ENCODE measurements around the gene ZNF778. TPM values are rescaled to one million over a fixed set of nuclear protein-coding genes. Genes with fewer than 3 reads are reported as not detected.

Gene ZNF778
- 10 to 100 TPM; 17.1 to 27.2 TPM for total RNA-seq

DNA sequence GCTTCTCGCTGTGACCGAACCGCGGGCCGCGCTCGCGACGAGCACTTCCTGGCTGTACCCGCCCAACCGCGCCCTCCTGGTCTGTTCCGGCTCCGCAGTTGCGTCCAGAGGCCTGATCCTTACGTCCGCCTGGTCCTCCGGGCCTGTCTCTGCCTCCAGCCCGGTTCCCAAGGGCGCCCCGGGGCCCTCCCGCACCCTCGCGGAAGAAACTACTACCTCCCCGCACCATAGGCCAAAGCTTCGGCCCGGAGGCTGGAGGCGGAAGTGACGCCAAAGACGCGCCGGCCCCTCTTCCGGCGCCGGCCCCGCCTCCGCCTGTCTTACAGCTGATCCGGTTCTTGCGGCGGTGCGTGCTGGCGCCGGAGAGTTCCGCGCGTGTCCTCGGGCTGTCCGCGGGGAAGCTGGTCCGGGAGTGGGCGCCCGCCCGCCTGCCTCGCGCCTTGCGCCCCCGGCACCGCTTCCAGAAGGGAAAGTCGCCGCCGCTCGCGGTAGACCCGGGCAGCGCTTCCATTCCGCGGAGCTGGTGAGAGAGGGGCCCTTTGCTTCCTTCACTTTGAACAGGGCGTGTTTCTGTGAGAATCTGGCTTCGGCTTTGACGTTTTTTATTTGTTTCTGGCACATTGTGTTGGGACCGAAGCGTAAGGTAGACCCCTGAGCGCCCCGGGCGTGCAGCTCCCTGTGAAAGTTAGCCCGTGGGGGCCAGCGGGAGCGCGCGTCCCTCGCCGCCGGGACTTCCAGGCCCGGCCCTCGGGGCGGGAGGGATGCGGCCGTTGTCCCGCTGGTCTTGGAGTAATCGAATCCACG lies at the start of gene ZNF778:
Gene ZNF778, plus strand, starts transcription at position 316 of the 804 bp plus-strand sequence. CDS start 3,425 bp downstream, outside the sequence.
- peak within 1 kb of the TSS; percentile 93 to 97 for H3K27ac ChIP-seq
- peaks cover 10 to 25% of the 10 kb centered on the region in 2 donors for H3K4me1 ChIP-seq (ENCODE audit: control insufficient read depth in 1 of 2, low read depth in 2 of 2)
- H3K36me3 ChIP-seq = peaks cover 3% of the 10 kb centered on the region
- H3K4me3 ChIP-seq = peak within 1 kb of the TSS; percentile 78
- ATAC-seq (ENCODE audit: insufficient number of reproducible peaks, low FRiP score, low read depth) (peak; percentile 78), DNase-seq (ENCODE audit: low spot score) (no peak)
- TF ChIP-seq, protein P1, sequence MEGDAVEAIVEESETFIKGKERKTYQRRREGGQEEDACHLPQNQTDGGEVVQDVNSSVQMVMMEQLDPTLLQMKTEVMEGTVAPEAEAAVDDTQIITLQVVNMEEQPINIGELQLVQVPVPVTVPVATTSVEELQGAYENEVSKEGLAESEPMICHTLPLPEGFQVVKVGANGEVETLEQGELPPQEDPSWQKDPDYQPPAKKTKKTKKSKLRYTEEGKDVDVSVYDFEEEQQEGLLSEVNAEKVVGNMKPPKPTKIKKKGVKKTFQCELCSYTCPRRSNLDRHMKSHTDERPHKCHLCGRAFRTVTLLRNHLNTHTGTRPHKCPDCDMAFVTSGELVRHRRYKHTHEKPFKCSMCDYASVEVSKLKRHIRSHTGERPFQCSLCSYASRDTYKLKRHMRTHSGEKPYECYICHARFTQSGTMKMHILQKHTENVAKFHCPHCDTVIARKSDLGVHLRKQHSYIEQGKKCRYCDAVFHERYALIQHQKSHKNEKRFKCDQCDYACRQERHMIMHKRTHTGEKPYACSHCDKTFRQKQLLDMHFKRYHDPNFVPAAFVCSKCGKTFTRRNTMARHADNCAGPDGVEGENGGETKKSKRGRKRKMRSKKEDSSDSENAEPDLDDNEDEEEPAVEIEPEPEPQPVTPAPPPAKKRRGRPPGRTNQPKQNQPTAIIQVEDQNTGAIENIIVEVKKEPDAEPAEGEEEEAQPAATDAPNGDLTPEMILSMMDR (IDR thresholded peaks at IDR 0.05) = no peak
- H3K9me3 ChIP-seq = no peaks in the 10 kb centered on the region
- no peaks in the 10 kb centered on the region for H3K27me3 ChIP-seq (replicated peaks; ENCODE audit: insufficient read depth)

DNA sequence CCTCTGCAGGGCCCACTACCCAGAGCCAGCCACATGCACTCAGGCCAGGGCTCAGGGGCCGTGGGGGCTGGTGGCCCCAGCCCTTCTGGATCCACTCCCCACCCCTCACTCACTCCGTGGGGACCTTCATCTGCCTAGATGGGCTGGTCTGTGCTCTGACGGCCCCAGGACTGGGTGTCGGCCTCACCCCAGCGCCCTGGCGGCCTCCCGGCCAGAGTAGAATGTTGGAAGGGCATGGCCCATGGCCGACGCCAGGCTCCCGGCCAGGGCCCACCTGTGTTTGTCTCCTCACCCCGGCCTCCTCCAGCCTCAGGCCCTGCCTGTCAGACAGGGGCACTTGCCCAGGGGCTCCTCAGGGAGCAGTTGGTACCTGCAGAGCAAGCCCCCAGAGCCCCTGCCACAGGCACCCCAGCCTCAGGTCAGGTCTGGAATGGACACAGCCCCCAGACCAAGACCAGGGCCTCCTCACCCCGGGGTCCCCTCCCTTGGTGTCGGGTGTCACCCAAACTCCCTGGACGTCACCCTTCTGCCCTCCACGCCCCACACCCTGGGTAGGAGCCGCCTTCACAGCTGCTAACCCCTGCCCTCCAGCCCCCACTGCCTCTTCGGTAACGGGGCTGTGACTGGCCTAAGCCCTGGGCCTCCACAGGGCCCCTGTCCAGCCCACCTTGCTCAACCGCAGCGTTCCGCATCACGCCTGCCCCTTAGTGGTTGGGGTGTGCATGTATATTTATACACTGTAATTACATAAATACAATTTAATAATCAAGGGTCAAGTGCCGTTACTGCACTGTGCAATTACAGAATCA lies 48.9 kb upstream of the ZNF778 start:
- Histone ChIP-seq H3K4me3 (no peak overlapping the region), H3K4me1 (ENCODE audit: control insufficient read depth in 1 of 2, low read depth in 2 of 2) (peaks cover 7 to 14% of the 10 kb centered on the region in 2 donors), H3K27ac (no peak overlapping the region), H3K36me3 (no peaks in the 10 kb centered on the region), H3K9me3 (no peaks in the 10 kb centered on the region), H3K27me3 (replicated peaks; ENCODE audit: insufficient read depth) (peaks cover 8% of the 10 kb centered on the region)
- TF ChIP-seq, protein P1 (IDR thresholded peaks at IDR 0.05) = no peak
- DNase-seq (ENCODE audit: low spot score) = no peak
- no peak for ATAC-seq (ENCODE audit: insufficient number of reproducible peaks, low FRiP score, low read depth)

DNA sequence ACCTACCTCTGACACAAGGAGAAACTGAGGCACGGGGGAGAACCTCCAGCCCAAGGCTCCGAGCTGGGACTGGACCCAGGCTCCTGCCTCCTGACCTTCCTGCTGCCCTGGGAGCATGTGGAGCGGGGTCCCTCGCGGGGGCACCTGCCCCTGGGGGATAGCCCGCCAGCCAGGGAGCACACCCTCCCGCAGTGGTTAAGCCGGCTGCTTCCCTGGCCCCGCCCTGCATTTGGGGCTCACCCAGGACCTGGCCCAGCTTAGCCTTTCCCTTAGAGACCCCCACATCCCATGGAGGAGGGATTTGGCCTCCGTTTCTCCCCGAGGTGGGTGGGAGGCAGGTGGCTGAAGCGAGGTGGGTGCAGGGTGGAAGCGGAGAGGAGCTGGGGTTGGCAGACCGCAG lies 47.7 kb upstream of the ZNF778 start:
- H3K4me3 ChIP-seq = no peak overlapping the region
- peaks cover 8% of the 10 kb centered on the region for H3K27me3 ChIP-seq (replicated peaks; ENCODE audit: insufficient read depth)
- peaks cover 7 to 14% of the 10 kb centered on the region in 2 donors for H3K4me1 ChIP-seq (ENCODE audit: control insufficient read depth in 1 of 2, low read depth in 2 of 2)
- TF ChIP-seq, protein P1 (IDR thresholded peaks at IDR 0.05) = no peak
- DNase-seq (ENCODE audit: low spot score) (no peak), ATAC-seq (ENCODE audit: insufficient number of reproducible peaks, low FRiP score, low read depth) (no peak)
- H3K36me3 ChIP-seq = no peaks in the 10 kb centered on the region
- H3K9me3 ChIP-seq = no peaks in the 10 kb centered on the region
- H3K27ac ChIP-seq = no peak overlapping the region

DNA sequence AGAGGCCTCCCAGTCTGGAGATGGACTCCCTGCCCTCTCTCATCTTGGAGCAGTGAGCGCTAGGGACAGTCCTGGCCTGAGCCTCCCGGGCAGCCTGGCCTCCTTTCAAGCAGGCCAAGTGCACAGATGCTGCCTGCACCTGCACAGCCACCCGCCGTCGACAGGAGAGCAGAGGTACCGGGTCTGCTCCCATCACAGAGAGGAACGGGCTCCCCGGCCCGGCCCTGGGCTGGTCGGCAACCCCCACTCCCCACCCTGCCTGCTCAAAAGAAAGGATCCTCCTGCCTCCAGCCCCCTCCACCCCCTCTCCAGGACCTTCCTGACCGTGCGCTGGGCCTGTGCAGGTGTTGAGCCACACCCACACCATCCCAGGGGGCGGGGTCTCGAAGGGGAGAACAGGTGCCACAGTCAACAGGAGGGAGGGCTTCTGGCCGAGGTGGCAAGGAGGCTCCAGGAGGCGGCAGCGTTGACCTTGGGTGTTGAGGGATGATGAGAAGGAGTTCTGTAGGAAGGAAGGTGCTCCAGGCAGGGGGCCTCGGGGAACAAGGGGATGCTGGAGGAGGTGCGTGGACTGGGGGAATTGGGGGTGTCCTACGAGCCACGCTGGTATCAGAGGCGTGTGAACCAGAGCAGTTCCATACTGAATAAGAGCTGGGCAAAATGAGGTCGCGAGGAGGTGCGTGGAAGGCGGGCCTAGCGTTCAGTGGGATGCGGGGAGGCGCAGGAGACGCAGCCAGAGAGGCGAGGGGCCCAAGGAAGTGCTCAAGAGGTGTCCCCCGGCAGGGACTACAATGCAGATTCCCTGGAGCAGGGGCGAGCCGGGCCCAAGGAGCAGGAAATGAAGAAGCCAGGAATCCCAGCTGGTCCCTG lies 46.9 kb upstream of the ZNF778 start:
- TF ChIP-seq, protein P1 (IDR thresholded peaks at IDR 0.05) = no peak

More for the DNA sequence above, 46.9 kb upstream of the ZNF778 start:
- Histone ChIP-seq H3K36me3 (no peaks in the 10 kb centered on the region), H3K27me3 (replicated peaks; ENCODE audit: insufficient read depth) (peaks cover 8% of the 10 kb centered on the region), H3K9me3 (no peaks in the 10 kb centered on the region), H3K4me3 (peak overlapping the region; percentile 53), H3K4me1 (ENCODE audit: control insufficient read depth in 1 of 2, low read depth in 2 of 2) (peaks cover 7 to 14% of the 10 kb centered on the region in 2 donors), H3K27ac (no peak overlapping the region)
- DNase-seq (ENCODE audit: low spot score) = no peak
- no peak for ATAC-seq (ENCODE audit: insufficient number of reproducible peaks, low FRiP score, low read depth)
